GM12878 (cell line): ENCODE measurements around the gene ARHGDIA. TPM values are rescaled to one million over a fixed set of nuclear protein-coding genes. Genes with fewer than 3 reads are reported as not detected.

Source experiments
- BACH1 ChIP-seq: fragments of 450-650 bp; IDR thresholded peaks from 2 replicates; pipeline ENCODE4 v1.6.1; 2017; ENCODE audit warnings: mild to moderate bottlenecking, borderline replicate concordance
- BCLAF1 ChIP-seq: fragments of 450-650 bp; IDR thresholded peaks from 2 replicates; pipeline ENCODE4 v1.6.1; 2017; ENCODE audit warnings: antibody characterized with exemption, mild to moderate bottlenecking, moderate library complexity
- CEBPZ ChIP-seq: fragments of 150-350 bp; IDR thresholded peaks from 2 replicates; pipeline ENCODE4 v1.6.1; 2016; ENCODE audit warnings: low read depth, low read length
- EGR1 ChIP-seq, 2 experiments: IDR thresholded peaks; 1 replicate in 1 of 2; 2 replicates in 1 of 2; pipeline ENCODE4 v1.6.1; 2011 to 2012; ENCODE audit warnings: low read depth in 2 of 2, low read length in 2 of 2, borderline replicate concordance in 1 of 2, mild to moderate bottlenecking in 1 of 2, moderate library complexity in 1 of 2
- HCFC1 ChIP-seq: fragments of 150-350 bp; IDR thresholded peaks from 2 replicates; pipeline ENCODE4 v1.6.1; 2014; ENCODE audit warnings: low read length
- KDM1A ChIP-seq: fragments of 200-600 bp; sonication (generic); IDR thresholded peaks from 2 replicates; pipeline ENCODE4 v1.6.1; 2016; ENCODE audit warnings: borderline replicate concordance
- POLR2AphosphoS2 ChIP-seq: IDR thresholded peaks from 2 replicates; pipeline ENCODE4 v1.6.1; 2011; ENCODE audit warnings: low read depth, mild to moderate bottlenecking, low read length, improper control_type of control experiment, moderate library complexity
- POLR2AphosphoS5 ChIP-seq: IDR thresholded peaks from 2 replicates; pipeline ENCODE4 v1.6.1; 2011; ENCODE audit warnings: mild to moderate bottlenecking, low read length, inconsistent platforms
- TAF1 ChIP-seq: IDR thresholded peaks from 2 replicates; pipeline ENCODE4 v1.6.1; 2011; ENCODE audit warnings: mild to moderate bottlenecking, low read depth, low read length, borderline replicate concordance
- polyA plus RNA-seq, 11 experiments: library from polyadenylated mRNA; depleted of rRNA in 4 of 11; unstranded in 6 of 11; stranded (reverse) in 5 of 11; fragments of >200 nt; fragmentation: Nextera tagmentation in 4 of 11; fragmentation: Illumina TruSeq in 1 of 11; extraction: Ambion mirVana in 4 of 11; extraction: Trizol in 1 of 11; gene quantifications; 1 replicate in 1 of 11; 2 replicates in 10 of 11; pipeline versions ENCODE4 v1.2.1 to v1.2.3, GENCODE V29; 2011 to 2016; ENCODE audit warnings: inconsistent platforms in 2 of 11, missing spikeins in 2 of 11, low read depth in 1 of 11
- total RNA-seq, 4 experiments: library from RNA; depleted of rRNA in 3 of 4; stranded (reverse); fragments of >200 nt in 3 of 4; fragmentation: Illumina TruSeq in 1 of 4; extraction: Trizol in 1 of 4; gene quantifications; 2 replicates each; pipeline versions ENCODE4 v1.2.1 to v1.2.3, GENCODE V29; 2013 to 2021

The ARHGDIA gene
- total and polyA plus RNA-seq, 10 of the 15 experiments (the other 5 are each of a cell fraction or from before 2014, with no cell fraction given) = 17.9 to 552 (median 169) TPM

GRCh38 chr17:81863833-81864768, 7.0 kb downstream of the ARHGDIA start (continued):
- TF ChIP-seq BCLAF1 (no peak), POLR2AphosphoS2 (peak; percentile 40; the same call in 1 of the 2 replicates), TAF1 (no peak), BACH1 (no peak), KDM1A (no peak), HCFC1 (no peak), EGR1 (IDR thresholded peaks at IDR 0.05; ENCODE audit: borderline replicate concordance in 1 of 2, low read depth in 2 of 2, low read length in 2 of 2) (no peak), POLR2AphosphoS5 (peak; percentile 54; the same call in 1 of the 2 replicates), CEBPZ (no peak)
